HL-60 (cell line): ENCODE results near the gene USP35.

Experiments used
- DNase-seq, 2 experiments: peaks; one replicate each; pipeline ENCODE4 v3.0.0-alpha.2; 2010 to 2020; ENCODE audit warnings: low read depth in 1 of 2, low spot score in 1 of 2
- H3K27ac ChIP-seq: fragments of 250-450 bp; sonication (Bioruptor Pico); replicated peaks from 2 replicates; pipeline ENCODE4 v1.5.1; 2020; ENCODE audit warnings: mild to moderate bottlenecking, moderate library complexity
- H3K27me3 ChIP-seq: fragments of 250-450 bp; sonication (Bioruptor Pico); 2 replicates; pipeline ENCODE4 v1.5.1; 2021; ENCODE audit warnings: mild to moderate bottlenecking, moderate library complexity; ENCODE audit not compliant: insufficient read depth, poor library complexity, severe bottlenecking
- H3K4me3 ChIP-seq: replicated peaks from 2 replicates; pipeline ENCODE4 v1.5.1; 2011; ENCODE audit warnings: mild to moderate bottlenecking, control low read depth, low read length; ENCODE audit not compliant: insufficient read depth
- CTCF ChIP-seq: IDR thresholded peaks from one replicate; pipeline ENCODE4 v1.5.1; 2011; ENCODE audit warnings: low read length, control low read depth, inconsistent platforms; ENCODE audit not compliant: insufficient read depth
- GABPA ChIP-seq: IDR thresholded peaks from 2 replicates; pipeline ENCODE4 v1.6.1; 2012; ENCODE audit warnings: low read depth
- POLR2AphosphoS5 ChIP-seq: IDR thresholded peaks from 2 replicates; pipeline ENCODE4 v1.6.1; 2012; ENCODE audit warnings: low read depth
- REST ChIP-seq: IDR thresholded peaks from 2 replicates; pipeline ENCODE4 v1.6.1; 2012; ENCODE audit warnings: low read depth; ENCODE audit not compliant: insufficient replicate concordance
- SPI1 ChIP-seq: IDR thresholded peaks from 2 replicates; pipeline ENCODE4 v1.6.1; 2012; ENCODE audit warnings: low read depth, mild to moderate bottlenecking, borderline replicate concordance

USP35 gene

GRCh38 chr11:78199015-78199652, 10.4 kb downstream of the USP35 start:
- TF ChIP-seq POLR2AphosphoS5 (no peak), CTCF (no peak), REST (no peak), GABPA (no peak), SPI1 (no peak)

GRCh38 chr11:78199653-78200015, 10.9 kb downstream of the USP35 start:
- no peak overlapping the region for H3K27ac ChIP-seq
- no peak for TF ChIP-seq REST
- TF ChIP-seq SPI1, result no peak
- no peak for TF ChIP-seq GABPA
- no peak for TF ChIP-seq POLR2AphosphoS5
- TF ChIP-seq CTCF, result no peak
- no peaks in the 10 kb centered on the region for H3K27me3 ChIP-seq
- DNase-seq, result no peak
- H3K4me3 ChIP-seq, result no peak overlapping the region

More at GRCh38 chr11:78199015-78199652, 10.4 kb downstream of the USP35 start:
- no peaks in the 10 kb centered on the region for H3K27me3 ChIP-seq
- H3K4me3 ChIP-seq, result no peak overlapping the region
- no peak overlapping the region for H3K27ac ChIP-seq
- no peak for DNase-seq

GRCh38 chr11:78200061-78200460, 11.3 kb downstream of the USP35 start:
- TF ChIP-seq POLR2AphosphoS5 (no peak), CTCF (no peak), GABPA (no peak), REST (no peak), SPI1 (no peak)
- H3K4me3 ChIP-seq, result no peak overlapping the region
- no peak for DNase-seq
- H3K27ac ChIP-seq, result no peak overlapping the region
- H3K27me3 ChIP-seq, result no peaks in the 10 kb centered on the region
